ENCODE data around the gene FLT4.
A peak's percentile ranks its signal among the peaks of the same experiment; 100 is the strongest.

FLT4 gene

DNA sequence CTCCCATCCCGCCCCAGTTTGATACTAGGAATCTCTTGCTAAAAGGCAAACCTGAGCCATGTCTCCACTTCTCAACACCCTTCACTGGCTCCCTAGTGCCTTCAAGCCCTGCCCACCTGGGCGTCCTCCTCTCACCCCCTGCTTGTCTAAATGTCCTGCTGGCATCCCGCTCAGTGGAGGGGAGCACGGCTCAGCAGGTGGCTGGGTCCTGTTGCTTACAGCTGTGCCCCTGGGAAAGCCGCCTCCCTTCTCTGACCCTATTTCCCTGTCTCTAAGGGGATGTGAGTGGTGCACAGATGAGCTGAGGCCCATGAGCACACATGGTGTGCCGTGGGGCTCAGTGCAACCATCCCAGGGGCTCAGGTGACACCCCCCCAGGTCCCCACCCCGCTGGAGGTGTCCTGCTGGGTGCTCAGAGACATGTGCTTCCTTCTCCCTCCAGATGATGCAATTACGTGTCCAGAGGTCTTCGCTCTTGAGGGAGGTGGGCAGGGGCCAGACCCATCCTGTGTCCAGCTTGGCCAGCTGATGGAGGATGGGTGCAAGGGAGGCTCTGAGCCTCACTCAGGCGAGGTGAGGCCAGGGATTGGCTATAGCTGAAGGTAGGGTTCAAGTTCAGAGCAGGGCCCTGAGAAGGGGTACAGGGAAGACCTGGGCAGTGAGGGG lies 24.1 kb downstream of the FLT4 start:
- DNase-seq: no peak

DNA sequence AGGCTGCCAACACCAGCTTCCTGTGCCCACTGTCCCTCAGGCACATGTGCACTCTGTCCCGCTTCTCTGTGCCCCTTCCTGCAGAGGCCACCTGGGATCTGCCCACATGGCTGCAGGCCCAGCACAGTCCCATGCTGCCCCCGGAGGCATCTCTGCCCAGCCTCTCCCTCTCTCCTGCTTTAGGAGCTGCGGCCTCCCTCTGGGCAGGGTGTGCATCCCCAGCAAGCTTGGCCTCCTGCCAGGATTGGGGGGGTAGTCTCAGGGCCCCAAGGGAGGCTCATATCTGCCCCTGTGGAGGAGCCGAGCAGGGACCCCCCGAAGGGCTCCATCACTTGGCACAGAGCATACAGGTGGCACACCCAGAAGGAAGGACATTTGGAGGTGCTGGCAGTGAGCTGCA lies 24.8 kb downstream of the FLT4 start:
- no peak for DNase-seq

DNA sequence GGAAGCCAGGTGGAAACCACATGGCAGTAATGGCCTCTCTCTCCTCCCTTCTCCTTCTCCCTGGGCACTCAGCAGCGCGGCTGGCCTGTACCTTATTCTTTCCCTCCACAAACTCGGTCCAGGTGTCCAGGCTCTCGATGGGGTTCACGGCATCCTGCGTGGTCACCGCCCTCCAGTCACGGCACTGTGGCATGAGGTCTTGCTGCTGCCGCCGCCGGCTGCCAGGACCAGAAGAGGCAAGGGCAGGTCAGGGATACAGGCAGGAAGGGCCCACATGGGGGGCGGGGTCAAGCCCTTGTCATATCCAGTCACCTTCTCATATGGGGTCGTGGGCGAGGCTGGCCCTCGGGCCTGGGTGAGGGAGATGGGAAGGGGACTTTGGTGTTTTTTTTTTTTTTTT lies 25.6 kb downstream of the FLT4 start:
- DNase-seq: no peak

DNA sequence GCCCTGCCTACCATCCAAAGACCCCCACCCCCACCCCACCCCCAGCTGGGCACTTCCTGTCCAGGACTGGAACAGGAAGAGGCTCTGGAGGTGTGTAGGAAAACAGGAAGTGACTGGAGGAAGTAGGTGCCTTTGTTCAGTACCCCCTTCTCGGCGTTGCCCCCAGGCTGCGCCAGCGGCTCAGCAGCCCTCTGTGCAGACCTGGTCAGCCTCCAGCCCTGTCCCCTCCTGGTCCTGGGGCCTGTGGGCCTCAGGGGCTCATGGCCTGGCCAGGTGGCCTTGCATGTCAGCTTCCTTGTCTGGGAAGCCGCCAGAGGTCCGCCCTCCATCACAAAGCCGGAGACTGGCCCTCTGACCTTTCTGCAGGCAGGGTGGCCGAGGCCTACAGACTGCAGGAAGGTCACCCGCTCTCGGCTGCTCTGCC lies 26.0 kb downstream of the FLT4 start:
- no peak for DNase-seq

DNA sequence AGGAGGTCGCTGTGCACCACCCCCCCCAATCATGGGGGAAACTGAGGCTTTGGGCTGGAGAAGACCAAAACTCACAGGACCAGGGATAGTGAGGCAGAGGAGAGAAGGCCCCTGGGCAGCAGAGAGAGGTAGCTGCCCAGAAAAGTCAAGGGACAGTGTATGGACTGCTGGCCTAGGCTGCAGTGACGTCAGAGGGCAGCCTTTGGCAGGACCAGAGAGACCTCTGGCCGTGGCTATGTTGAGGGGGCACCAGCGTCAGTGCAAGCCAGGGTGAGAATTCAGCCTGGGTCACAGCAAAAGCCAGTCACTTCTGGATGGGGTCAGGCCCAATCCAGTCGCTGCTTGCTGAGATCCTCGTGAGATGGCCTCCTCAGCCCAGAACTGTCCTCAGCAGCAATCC lies 26.5 kb downstream of the FLT4 start:
- no peak for DNase-seq

DNA sequence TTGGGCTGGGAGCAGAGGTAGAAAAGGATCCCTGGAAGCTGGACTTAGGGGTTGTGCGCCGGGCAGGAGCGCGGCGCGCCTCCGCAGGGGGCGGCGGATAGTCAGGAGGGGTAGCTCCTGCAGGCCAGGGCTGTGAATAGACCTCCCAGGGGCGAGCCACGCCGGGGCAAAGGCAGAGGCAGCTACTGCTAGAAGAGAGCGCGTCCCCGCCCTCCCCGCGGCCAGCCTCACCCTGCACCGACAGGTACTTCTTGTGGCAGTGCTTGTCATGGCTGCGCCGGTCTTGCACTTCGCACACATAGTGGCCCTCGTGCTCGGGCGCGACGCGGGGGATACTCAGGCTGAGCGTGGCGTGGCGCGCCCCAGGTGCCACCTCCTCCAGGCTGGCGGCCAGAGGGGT lies 28.1 kb downstream of the FLT4 start:
- no peak for DNase-seq

DNA sequence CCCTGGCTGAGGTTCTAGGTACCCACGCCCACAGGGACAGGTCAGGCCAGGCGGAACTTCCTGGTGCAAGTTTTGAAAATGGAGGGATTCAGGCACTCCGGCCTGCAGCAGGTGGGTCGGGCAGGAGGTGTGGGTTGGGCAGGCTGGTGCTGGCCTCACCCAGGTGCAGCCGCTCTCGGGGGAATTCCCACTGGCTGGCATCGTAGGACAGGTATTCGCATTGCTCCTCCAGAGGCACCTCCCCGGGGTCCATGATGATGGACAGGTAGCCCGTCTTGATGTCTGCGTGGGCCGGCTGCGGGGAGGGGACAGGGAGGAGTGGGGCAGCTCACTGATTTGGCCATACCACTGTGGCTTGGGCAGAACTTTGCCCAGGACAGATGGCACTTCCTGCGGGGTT lies 29.4 kb downstream of the FLT4 start:
- no peak for DNase-seq

DNA sequence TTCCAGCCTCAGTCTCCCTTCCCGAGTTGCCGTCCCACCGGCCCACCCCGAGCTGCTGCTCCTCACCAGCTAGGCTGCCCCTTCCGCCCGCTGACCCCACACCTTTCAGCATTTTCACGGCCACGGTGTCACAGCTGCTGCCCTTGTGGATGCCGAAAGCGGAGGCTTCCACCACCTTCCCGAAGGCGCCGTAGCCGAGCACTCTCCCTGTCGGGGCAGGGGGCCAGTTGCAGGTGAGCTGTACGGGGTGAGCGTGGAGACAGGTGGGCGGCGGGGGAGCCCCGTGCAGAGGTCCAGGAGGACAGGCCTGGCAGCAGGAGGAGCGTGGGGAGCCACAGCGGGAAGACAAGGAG lies 29.9 kb downstream of the FLT4 start:
- no peak for DNase-seq

DNA sequence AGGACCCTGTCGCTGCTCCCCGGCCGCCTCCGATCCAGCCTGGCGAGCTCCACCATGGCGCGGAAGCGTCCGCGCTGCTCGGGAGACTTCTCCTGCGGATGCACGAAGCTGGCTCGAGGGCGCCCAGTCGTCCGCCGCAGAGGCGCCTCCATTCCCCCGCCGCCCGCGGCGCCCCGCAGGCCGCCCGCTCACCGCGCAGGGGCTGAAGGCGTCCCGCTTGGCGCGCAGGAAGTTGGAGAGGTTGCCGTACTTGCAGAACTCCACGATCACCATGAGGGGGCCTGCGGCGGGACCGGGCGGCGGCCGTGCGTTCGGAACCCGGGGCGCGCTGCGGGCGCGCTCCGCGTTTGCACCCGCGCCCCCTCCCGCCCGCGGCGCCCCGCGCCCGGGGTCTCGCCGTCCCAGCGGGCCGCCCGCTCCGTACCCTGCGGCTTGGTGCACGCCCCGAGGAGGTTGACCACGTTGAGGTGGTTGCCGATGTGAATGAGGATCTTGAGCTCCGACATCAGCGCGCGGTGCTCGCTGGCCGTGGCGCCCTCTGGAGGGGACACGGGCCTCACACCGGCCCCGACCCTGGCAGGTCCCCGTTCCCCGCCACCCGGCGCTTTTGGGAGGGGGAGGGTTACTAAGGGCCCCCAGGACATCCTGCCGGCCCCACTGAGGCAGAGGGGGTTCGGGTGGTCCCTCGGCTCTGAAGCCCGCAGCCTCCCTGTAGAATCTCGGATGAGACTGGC lies 30.4 kb downstream of the FLT4 start:
- DNase-seq: peak; percentile 1

DNA sequence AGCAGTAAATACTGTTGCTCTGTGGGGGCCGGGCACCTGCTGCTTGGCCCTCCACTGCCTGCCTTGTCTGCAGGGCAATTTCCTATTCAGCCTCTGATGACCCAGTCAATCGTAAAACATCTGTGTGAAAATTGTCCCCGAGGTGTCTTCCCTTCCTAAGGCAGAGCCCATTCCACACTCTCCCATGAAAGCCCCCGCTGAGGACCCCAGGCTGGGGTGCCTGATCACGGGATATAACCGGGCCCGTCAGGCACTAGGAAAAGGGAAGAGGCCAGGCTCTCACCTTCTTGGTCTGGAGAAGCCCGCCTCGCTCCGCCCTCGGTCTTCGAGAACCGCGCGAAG lies 30.9 kb downstream of the FLT4 start:
- no peak for DNase-seq

DNA sequence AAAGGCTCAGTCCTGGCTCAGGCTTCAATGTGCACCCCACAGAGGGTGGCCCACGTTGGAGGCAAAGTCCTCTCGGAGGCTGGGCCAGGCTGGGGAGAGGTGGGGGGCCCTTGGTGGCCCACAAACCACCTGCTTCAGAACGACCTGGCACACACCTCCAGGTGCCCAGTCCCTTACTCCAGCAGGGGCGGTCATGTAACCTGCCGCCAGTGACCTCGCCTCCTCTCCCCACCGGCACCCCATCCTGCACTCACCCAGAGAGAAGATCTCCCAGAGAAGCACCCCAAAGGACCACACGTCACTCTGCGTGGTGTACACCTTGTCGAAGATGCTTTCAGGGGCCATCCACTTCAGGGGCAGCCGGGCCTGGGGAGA lies 35.6 kb downstream of the FLT4 start:
- DNase-seq: no peak

DNA sequence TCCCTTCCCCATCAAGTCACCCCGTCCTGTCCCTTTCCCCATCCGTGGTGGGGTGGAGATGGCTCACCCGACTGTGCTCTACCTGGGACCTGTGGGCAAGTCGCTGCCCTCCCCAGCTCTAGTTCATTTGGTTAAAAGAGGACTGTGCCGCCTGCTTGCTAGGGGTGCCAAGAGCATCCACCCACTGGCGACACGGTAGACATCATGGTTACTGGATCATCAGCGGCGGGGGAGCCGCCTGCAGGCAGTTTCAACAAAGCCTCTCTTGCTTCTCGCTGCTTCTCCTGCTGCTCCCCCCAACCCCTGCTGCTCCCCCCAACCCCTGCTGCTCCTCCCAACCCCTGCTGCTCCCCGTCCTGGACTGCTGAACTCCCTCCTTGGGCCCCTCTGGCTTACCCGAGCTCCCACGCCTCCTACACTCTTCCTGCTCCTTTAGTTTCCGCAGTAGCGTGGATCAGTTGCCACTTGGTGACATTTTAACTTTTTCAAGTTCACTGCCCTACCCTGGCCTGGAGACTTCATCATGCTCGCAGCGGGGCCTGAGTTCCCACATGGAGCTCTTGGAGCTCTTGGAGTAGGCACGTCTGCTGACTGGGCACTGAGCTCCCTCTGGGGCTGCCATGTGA lies 36.1 kb downstream of the FLT4 start:
- DNase-seq: no peak

DNA sequence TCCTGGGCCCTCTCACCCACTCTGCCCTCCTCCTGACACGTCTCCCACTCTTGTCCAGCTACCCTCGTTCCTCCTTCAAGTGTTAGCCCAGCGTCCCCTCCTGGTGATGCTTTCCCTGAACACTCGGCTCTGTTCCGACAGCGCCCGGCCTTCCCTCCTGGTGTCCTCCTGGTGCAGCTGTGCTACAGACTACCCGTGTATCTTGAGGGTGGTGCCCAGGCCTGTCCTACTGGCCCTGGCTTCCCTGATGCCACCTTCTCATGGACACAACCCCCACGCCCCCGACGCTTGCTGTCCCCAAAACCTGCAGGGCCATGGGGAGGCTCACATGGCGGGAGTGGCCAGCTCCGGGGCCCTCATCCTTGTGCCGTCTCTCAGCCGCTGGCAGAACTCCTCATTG lies 36.7 kb downstream of the FLT4 start:
- no peak for DNase-seq

DNA sequence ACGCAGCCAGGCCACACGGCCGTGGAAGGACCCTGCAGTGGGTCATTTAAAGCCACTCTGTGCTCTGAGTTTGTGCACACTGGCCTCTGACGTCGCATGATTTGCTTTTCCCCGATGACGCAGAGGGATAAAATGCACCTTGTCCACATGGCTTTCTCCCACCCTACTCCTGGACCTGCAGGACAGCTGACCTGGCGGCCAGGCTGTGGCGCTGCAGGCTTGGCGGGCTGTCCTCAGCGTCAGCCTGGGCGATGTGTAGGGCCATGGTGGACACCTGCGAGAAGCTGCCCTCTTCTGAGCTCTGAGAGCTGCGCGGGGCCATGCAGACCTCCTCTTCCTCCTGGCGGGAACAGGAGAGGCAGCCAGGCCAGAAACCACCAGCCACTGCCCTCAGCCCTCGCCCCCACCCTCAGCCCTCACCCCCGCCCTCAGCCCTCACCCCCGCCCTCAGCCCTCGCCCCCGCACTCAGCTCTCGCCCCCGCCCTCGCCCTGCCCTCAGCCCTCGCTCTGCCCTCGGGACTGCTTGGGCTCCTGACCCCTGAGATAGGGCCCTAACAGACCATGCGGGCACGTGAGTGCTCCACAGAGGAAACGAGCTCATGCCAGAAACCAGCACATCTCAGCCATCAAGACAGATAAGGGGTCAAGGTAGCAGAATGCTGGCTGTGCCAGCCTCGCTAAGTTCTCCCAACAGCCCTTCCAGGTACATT lies 38.1 kb downstream of the FLT4 start:
- DNase-seq: no peak

DNA sequence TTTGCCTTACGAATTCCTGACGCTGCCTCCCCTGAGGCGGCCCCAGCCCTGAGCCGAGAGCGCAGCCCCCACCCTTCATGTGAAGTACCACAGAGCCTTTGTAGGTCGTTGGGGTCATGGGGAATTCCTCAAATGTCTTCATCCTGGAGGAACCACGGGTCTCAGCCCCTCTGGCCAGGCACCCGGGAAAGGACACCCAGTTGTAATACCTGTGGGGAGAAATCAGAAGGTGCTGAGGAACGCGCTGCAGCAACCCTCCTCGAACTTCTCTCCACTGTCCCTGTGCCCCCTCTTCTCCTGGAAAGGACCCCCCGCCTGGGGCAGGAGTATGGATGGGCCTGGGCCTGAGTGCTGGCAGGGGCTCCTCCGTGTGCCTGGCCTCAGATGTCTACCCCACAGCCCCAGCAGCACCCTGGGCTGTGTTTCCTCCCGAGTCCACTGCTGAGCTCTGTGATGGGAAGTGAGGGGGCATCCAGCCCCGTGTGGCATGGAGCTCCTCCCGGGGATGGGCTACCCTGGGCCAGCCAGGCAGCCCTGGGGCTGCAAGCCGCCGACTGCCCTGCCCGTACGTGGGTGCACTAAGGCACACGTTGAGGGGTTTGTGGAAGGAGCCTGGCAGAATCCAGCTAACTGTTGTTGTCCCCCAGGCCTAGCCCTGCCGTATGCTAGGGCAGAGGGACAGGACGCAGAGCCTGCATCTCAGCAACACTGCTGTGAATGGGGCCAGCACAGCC lies 39.4 kb downstream of the FLT4 start:
- DNase-seq: no peak

DNA sequence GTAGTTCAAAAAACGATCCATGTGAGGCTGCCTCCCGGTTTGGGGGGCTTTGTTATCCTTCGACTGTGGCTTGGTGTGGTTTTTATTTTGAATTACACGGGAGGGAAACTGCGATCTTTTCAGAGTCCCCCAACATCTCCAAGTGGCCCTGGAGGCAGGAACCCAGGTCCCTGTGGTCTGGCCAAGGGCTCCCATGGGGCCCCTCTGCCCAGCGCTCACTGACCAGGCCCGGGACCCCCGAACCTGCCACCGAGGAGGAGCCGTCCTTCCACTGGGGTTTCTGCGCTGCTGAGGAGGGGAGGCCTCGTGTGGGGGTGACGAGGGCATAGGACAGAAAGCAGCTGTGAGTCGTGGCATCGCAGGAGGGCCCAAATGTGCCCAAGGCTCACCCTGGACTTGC lies 40.0 kb downstream of the FLT4 start:
- DNase-seq: no peak

DNA sequence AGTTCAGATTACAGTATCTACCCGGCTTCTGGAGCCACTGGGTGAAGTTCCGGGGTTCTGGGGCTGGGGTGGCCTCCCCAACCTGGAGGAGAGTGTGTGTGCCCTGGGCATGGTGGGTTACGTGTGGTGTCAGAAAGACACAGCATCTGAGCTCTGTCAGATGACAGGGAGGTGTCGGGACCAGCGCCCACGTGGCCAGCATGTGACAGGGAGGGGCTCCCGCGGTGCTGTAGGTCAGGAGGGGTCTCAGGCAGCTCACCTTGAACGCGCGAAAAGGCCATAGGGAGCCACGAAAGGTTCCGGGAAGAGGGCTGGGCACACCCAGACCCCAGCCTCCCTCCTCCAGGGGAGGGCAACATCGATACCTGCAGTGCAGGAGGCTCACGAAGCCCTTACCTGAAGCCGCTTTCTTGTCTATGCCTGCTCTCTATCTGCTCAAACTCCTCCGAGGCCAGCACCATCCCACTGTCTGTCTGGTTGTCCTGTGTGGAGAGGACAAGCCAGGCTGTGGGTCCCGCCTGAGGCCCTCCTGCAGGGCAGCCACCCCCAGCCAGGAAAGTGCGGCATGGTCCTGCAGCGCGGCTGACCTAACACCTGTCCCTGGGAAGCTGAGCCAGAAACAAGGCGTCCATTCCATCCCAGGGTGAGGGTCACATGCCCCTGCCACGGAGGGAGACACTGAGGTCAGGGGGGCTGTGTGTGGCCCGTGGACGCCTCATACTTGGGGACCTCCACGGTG lies 40.7 kb downstream of the FLT4 start:
- DNase-seq: no peak

DNA sequence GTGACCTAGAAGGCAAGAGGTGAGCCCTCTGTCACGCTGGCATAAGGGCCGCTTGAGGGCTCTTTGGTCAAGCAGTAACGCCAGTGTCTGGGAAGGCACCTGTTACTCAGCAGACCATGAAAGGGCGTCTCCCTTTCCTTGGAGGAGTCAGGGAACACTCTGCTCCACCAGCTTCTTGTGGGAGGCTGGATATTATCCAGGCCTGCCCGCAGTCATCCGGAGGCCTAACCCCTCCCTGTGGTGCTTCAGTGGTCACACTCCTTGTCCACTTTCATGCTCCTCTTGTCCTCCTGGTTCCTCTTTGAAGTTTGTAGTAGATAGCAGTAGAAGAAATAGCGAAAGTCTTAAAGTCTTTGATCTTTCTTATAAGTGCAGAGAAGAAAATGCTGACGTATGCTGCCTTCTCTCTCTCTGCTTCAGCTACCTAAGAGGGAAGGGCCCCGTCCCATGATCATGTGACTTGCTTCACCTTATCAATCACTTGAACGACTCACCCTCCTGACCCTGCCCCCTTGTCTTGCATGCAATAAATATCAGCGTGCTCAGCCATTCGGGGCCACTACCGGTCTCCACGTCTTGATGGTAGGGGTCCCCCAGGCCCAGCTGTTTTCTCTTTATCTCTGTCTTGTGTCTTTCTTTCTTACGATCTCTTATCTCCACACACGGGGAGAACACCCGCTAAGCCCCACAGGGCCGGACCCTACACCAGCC lies 41.4 kb downstream of the FLT4 start:
- DNase-seq: no peak

DNA sequence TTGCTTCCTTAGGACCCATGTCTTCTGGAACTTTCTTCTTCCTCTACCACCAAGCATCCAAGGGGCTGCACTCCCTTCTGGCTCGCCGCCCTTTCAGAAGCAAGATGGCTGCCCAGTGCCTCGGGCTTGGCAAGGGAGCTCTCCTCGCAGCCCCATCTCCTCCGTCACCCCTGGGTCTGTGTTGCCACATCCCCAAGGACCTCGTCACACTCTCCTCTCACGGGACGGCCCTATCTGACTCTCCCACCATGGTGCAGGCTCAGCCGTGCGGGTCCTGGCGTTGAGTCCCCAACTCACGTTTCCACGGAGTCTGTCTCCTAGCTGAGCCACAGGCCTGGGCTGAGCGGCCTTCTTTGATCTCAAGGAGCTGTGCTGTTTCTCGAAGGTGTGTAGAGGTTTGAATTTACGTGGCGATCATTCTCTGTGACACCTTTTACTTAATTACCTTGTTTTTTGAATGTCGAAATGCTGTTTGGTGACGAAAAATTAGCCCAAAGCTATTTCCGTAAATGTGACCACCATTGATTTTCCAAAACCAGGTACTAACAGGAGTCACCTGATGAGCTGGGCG lies 43.1 kb downstream of the FLT4 start:
- DNase-seq: no peak

DNA sequence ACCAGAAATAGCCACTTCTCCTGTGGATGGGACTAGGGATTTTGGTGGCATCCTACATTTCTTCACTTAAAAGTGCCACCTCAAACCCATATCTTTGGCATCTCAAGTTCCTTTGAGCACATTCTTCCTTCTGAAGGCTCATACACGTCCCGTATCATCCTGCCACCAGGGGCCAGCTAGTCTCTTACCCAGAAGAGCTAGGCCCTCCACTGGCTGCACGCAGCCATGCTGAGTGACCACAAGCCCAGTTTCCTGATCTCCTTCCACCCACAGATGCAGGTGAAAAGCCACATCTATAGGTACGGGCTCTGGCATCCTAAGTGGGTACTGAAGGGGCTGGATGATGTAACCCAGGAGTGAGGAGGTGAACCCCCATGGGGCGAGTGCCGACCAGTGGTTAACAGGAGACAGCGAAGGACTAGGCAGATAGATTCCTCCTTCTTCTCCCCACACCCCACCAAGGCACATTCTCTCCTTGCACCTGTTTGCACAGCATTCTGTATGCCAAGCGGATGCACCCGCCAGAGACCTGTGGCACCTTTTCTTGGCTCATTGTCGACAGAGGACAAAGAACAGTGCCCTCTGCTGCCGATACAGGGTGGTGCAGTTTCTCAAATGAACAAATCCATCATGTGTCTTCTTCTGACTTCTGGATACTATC lies 43.7 kb downstream of the FLT4 start:
- peak; percentile 57 for DNase-seq

DNA sequence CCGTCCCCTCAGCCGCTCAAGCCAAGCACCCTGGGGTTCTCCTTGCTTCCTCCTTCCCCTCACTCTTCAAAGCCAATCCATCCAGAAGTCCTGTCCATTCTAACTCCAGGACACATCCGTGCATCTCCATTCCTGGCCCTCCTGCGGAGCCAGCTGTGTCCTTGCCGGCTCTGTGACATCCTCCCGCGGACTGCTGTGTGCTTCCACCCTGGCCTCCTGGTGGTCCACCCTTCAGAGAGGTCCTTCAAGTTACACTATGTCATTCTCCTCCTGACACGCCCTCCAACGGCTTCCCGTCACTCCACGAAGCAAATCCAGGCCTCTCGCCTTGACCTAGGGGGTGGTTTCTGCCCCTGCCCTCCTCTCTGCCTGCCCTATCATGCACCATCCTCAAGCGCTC lies 45.1 kb downstream of the FLT4 start:
- no peak for DNase-seq
